ENCODE results near the gene SH2D1A. TPM values are rescaled to one million over a fixed set of nuclear protein-coding genes. Genes with fewer than 3 reads are reported as not detected.
A peak's percentile ranks its signal among the peaks of the same experiment; 100 is the strongest.
"Not testable (repeated sequence)": the region's sequence is repeated elsewhere in the genome, so short reads cannot be mapped to it uniquely, and the experiment has no call there.

The SH2D1A gene
- total RNA-seq (2014; rRNA removed; shearing (Covaris generic)): not detected in 2 replicates

DNA sequence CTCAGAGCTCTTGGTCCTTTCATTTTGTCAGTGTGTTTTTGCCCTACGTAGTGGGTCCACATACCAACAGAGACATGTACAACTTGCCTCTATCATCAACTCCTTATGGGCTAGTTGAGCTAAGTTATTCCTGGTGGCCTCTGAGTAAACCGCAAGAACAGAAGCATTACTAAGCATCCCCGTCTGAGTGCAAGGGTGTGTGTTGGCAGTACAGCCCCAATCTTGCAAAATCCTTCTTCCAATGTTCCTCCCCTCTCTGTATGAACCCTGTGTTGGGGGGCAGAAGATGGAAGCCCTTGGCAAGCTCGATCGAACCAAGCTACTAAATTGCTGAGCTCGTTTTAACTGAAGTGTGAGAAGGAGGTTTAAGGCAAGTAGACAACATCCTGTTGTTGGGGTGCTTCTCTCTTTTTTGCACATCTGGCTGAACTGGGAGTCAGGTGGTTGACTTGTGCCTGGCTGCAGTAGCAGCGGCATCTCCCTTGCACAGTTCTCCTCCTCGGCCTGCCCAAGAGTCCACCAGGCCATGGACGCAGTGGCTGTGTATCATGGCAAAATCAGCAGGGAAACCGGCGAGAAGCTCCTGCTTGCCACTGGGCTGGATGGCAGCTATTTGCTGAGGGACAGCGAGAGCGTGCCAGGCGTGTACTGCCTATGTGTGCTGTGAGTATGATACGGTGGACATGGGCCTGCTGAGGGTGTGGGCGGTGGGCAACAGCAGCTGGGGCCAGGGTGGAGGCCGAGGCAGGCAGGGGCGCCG is at the start of gene SH2D1A:
SH2D1A (plus strand) TSS at position 447 of the 760 bp plus-strand sequence; CDS start at position 527, 80 bp downstream.
- no peak for DNase-seq (ENCODE audit: low read depth)

DNA sequence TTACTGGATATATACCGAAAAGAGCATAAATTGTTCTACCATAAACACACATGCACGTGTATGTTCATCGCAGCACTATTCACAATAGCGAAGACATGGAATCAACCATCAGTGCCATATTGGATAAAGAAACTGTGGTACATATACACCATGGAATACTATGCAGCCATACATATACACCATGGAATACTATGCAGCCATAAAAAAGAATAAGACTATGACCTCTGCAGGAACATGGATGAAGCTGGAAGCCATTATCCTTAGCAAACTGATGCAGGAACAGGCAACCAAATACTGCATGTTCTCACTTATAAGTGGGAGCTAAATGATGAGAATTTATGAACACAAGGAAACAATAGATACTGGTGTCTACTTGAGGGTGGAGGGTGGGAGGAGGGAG is 47.0 kb upstream of the SH2D1A start:
- DNase-seq (ENCODE audit: low read depth): not testable (repeated sequence)

DNA sequence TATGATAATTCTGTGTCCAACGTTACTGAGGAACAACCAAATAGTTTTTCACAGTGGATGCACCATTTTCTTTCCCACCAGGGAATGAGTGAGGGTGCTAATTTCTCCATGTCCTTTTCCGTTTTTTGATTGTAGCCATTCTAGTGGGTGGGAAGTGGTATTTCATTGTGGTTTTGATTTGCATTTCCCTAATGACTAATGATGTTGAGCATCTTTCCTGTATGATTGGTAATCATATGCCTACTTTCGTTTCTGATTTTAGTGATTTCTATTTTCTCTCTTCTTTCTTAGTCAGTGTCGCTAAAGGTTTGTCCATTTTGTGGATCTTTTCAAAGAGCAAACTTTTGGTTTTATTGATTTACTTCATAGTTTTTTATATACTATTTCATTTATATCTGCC is 46.0 kb upstream of the SH2D1A start:
- no peak for DNase-seq (ENCODE audit: low read depth)

DNA sequence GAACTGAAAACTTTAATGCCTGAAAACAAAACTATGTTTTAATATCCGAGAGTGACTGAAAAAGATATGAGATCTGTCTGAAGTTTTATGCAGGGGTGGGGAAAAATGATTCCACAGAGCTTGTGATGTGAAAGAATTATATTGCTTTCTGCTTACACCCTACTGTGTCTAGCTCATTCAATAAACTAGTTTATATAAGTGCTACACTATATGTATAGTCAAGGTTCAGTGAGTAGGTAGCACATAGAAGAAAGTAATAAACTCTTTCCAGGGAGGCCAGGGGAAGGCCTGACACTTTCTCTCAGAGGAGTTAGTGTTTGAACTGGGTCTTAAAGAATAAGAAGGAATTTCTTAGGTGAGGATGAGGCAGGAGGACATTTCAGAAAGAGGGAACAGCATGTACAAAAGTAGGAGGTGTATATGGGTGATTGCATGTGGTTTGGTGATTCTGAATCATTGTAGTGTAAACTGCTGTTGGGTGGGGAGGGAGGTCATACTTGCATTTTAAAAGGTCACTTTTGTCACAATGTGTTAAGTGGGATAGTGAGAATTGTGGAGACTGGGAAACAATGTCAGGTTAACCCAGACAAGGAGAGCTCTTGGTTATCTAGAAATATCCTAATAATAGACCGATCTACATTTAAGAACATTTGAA is 39.0 kb upstream of the SH2D1A start:
- no peak for DNase-seq (ENCODE audit: low read depth)

DNA sequence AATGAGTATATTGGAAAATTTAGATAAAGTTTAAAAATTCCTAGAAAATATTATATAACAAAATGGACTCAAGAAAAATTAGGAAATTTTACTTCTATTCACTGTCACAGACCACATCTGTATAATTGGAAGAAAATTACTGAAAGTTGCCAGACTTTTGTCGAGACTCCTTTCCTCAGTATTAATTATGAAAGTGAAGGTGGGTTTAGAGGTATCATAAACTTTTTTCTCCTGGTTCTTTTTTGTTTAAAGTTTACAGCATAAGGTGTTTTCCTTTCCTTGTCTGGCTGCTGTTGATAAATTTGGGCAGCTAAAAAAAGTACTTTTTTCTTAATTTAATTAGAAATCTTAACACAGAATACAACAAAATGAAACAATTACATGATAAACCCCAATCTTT is 20.6 kb upstream of the SH2D1A start:
- DNase-seq (ENCODE audit: low read depth): no peak

DNA sequence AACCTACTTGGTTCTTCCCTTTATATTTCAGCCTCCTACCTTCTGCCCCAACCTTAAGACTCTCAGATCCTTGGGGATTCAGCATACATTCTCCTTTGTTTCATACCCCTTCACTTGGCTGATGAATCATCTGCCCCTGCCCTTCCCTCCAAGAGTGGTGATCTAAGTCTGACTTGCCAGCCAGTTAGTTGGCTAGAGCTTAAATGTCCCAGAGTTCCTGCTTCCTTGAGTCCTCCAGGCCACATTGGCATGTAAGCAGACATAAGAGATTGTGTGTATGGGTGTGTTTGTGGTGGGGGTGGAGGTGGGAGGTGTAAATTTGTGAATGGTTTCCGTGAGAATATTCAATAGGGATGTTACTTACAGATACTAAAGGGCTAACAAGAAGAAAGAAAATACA is 17.6 kb upstream of the SH2D1A start:
- peak; percentile 40 for DNase-seq (ENCODE audit: low read depth)

DNA sequence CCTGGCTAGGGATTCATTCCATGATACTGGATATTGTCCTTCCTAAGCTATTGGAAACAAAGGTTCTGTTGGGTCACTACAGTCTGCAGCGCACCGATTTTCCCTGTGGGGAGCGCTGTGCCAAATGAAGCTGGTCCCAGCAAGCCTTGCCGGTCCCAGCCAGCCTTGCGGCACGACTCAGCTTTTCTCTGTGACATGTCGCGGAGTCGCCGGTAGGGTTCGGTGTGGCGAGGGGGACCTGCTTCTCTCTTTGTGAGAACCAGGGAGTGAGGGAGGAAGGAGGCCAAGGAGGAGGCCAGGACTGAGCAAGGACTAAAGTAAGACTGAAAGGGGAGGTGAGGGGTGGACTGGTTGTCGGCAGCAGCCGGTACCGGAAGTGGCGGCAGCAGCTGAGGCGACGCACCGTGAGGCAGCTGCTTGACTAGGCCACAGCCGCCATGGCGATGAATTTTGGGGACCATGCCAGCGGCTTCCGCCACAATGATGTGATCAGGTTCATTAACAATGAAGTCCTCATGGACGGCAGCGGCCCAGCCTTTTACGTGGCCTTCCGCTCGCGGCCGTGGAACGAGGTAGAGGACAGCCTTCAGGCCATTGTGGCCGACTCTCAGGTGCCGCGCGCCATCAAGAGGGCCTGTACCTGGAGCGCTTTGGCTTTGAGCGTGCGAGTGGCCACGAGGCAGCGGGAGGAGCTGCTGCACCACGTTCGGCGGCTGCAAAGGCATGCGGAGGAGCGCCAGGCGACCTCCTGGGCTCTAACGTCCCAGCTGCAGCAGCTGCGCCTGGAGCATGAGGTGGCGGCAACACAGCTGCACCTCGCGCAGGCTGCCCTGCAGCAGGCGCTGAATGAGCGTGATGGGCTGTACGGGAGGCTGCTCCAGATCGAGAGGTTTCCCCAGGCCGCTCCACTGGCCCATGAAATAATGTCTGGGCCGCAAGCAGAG is 13.6 kb upstream of the SH2D1A start, which contains the start of gene TEX13D:
TEX13D (plus strand) TSS at position 180 of the 944 bp plus-strand sequence; CDS start at position 438, 258 bp downstream.
- no peak for DNase-seq (ENCODE audit: low read depth)

DNA sequence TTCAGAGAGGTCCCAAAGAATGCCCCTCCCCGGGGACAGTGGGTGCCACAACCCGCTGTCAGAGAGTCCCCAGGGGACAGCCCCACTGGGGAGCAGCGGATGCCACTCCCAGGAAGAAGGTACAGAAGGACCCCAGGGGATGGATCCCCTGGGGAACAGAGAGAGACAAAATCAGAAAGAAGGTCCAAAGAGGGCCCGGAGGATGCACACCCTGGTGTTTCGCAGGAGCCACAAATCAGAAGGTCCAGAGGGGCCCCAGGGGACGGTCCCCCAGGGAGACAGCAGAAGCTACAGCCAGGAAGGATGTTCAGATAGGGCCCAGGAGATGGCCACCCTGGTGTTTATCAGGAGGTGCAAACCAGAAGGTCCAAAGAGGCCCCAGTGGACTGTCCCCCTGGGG is 12.5 kb upstream of the SH2D1A start:
- DNase-seq (ENCODE audit: low read depth): no peak

DNA sequence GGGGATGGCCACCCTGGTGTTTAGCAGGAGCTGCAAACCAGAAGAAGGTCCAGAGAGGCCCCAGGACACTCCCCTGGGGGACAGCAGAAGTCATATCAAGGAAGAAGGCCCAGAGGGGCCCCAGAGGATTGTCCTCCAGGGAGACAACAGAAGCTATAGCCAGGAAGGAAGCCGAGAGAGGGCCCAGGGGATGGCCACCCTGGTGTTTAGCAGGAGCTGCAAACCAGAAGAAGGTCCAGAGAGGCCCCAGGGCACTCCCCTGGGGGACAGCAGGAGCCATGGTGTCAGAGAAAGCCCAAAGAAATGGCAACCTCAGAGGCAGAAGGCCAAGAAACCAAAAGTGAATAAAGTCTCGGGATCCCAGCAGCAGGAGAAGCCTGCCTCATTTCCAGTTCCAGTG is 11.8 kb upstream of the SH2D1A start:
- not testable (repeated sequence) for DNase-seq (ENCODE audit: low read depth)

DNA sequence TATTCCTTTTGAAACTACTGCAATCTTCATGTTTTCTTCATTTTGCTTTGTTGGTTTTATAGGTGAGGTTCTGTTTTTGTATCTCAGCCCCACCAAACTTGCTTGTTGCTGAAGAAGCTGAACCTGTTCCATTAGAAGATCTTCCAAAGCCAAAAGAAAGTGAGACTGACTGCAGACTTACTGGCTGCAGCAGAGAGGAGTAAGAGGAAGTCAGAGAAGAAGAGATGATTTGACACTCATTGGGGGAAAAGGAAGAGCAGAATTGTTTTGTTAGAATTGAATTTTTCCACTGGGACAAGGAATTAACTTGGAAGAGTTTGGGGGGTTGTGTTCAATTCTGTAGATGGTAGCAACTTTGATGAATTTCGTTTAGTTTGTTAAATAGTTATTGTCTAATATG is 10.8 kb upstream of the SH2D1A start:
- no peak for DNase-seq (ENCODE audit: low read depth)

DNA sequence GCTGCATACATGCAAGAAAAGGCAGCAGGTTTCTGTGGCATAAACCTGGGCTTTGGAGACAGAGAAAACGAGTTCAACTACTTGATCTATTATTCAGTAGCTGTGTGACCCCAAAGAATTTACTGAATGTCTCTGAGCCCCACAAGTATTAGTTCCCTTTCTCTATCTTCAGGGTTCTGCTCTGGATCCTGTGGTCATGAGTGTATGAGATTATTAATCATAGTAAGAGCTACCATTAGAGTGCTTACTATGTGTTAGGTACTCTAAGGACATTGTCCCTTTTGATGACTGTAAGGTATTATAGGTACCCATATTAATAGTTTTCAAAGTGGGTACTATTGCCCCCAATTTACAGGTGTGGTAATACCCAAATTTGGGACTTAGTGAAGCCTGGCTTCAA is 8.4 kb upstream of the SH2D1A start:
- DNase-seq (ENCODE audit: low read depth): no peak

DNA sequence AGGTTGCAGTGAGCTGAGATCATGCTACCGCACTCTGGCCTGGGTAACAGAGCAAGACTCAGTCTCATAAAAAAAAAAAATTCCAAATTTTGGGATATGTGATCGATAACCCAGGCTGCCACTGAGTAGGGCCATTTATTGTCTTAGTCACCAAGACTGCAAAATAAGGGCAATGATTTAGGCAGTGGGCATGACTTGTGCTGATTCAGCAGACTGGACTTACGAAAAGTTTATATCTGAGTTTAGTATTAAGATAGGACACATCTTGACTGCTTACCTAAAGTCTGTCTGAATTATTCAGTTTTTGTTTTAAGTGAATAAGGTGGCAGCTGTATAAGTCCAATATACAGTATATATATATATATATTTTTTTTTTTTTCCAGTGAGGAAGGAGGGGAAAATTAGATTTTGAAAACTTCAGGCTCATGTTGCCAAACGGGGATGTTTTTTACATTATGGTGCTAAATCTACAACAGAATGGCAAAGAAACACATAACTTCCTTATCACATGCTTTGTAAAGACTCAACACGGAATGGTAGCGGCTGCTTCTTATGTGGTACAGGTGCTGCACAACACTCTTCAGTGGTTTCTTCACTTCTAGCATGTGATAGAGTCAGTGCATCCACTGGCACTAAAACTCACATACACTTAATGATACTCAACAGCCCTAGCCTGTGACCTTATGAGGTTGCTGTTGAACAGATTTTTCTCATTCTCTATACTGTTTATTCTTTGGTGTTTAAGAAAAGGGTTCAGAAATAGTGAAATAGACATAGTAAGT is 7.4 kb upstream of the SH2D1A start:
- no peak for DNase-seq (ENCODE audit: low read depth)

DNA sequence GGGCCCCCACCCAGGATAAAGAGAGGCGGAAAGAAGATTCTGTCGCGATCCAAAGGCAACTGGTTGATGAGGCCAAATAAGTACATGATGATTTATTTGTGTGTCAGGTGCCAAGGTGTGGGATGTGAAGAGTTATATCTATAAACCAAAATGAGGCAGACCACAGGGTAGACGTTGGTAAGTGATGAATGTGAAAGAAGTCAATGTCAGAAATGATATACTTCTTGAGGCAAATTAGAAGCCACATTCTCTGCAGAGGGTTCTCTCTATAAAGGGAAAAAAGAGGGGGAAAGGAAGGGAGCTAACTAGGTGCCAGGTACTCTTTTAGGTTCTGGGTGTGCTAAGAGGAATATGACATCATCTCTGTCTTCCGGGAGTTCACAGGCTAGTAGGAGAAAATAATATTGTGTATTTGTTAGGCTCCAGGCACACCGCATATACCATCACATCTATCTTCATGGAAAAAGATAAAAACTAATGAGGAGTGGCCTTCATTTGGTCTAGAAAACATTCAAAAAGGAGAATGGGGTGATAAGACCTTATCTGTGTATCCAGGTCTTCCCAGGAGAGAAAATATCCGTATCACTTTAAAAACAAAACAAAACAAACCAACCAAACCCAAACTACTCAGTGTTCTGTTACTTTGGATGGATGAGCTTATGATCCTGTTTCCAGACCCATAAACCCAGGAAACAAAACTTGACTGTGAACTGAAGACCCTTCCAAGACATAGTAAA is 4.8 kb upstream of the SH2D1A start:
- DNase-seq (ENCODE audit: low read depth): no peak

DNA sequence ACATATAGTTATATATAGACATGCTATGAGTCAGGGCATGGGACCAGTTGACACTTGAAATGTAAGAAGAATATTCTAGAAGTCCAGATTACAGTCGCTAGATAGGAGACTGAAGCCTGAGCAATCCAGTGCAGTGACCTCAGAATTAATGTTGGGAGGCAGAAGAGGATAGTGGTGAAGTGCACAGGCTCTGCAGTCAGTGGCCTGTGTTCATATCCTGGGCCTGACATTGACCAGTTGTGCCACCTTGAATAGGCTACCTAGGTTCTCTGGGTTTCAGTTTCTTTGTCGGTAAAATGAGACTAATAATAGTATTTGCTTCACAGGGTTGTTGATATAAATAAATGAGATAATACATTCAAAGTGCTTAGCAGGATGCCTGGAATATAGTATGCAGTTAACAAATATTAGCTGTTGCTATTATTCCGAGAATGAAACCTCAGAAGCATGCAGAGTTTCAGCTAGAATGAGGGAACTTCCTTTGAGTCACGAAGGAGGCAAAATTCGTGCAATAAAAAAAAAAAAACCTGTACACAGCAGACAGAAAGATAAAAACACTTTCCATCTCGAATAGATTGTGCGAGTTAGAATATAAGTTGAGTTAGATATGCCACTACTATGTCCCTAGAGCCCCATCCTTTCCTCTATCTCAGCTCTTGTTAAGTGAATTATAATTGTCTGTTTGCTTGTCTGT is 4.0 kb upstream of the SH2D1A start:
- DNase-seq (ENCODE audit: low read depth): no peak

DNA sequence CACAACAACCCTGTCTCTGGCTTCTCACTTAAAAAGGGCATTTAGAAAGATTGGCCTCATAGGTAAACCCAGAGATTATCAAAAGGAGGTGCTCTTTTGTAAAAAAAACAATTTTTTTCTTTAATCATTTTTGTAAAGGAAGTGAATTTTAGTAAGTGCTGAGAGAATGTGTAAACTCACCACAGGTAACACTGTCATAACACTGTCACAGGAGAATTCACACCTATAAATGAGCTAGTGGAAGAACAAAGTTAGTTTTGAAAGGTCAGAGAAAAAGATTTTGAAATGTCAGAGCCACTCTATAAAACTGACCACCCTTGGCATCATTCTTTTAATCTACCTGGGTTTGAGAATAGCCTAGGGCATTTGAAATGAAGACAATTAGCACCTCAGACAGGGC is 3.3 kb upstream of the SH2D1A start:
- no peak for DNase-seq (ENCODE audit: low read depth)

DNA sequence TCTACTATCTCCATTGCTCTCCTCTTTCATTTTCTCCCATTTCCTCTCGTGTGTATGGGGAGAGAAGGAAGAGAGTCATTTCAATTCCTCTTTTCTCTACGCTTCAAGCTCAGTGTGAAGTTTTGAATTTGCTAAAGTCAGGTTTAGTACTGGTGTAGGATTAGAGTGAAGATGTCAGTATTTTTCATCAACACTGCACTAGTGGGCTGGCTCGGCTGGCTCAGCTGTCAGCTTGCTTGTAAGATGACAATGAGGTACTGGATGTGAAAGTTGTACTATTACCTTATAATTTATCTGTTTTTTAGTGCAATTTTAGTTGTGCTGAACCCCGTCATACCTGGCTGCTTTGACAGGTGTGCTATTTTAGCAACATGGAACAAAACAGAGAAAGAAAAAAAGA is 2.1 kb upstream of the SH2D1A start:
- DNase-seq (ENCODE audit: low read depth): no peak

DNA sequence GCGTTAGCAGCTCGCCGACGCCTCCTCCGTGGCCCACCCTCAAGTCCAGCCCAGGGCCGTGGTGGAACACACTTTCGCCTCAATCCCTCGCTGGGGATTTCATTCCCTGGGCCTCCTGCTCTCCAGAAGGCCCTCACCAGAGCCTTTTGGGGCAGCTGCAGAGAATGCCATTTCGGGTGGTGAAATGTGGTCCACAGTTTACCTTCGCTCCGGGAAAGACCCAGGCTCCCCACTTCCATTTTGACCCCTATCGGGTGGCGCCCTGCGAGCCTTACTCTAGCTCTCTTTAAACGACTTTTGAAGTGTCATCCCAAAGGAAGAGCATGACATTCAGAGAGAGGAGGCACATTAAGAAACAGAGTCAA is 496 bp downstream of the SH2D1A start:
- DNase-seq (ENCODE audit: low read depth): no peak

DNA sequence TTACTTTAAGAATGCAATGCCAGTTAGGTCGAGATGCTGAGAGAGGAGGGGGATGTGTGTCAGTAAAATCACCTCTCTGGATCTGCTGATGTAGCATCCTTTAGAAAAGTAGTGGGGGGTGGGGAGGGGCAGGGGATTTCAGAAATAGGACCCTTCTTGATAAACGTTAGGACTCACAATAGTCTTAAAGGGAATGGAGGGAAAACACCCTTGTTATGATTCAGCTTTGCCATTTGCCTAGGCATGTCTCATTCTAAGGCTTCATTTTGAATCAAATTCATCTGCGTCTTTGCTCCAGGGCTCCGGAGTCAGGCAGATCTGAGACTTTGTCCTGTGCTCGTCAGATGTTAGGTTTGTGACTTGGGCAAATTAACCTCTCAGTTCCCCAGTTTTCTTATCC is 879 bp downstream of the SH2D1A start:
- no peak for DNase-seq (ENCODE audit: low read depth)

DNA sequence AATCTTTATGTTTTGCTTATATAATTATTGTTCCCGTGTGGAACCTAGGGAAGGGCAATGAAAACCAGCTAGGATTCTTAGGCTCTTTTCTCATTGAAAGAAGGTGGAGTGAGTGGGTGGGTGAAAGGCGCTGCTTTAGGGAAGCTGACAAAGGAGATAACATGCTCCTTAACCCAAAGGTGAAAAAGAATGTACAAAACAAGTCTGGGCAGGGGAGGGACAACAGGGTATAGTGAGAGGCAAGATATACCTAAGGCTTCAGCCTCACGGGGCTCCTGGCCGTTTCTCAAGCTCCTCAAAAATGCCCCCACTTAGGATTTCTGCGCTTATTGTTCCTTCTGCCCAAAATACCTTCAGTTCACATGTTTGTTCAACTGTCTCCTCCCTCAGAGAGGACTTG is 1.8 kb downstream of the SH2D1A start:
- no peak for DNase-seq (ENCODE audit: low read depth)

DNA sequence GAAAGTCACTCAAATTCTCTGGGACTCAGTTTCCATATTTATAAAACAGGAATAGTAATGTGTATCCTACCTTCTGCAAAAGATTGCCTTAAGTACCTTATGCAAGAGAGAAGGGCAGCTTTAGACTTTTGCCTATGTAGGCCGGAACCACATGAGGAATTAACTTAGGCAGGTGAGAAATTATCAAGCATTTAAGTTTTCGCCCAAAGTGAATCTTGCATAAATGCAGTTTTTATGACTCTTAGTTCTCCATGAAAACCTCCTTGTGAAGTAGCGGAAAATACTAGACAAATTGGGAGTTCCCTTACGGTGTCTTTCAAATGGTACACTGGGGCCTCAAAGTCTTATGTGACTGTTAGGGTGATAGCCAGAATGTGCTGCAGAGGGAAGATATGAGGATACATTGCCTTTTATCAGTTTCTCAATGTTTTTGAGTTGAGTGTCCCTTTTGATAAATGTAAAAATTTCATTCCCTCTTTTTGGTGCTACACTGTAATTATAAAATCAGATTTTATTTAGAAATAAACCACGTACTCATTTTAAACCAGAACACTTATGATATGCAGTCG is 2.6 kb downstream of the SH2D1A start:
- DNase-seq (ENCODE audit: low read depth): no peak
